CD14-positive monocyte (primary cell): Measurements from ENCODE around the gene CDC42BPB. TPM values are rescaled to one million over a fixed set of nuclear protein-coding genes. Genes with fewer than 3 reads are reported as not detected.
A peak's percentile ranks its signal among the peaks of the same experiment; 100 is the strongest.

Experiments
- DNase-seq, 3 donors: peaks; one replicate each; pipeline ENCODE4 v3.0.0-alpha.2; 2011 to 2022
- H2AFZ ChIP-seq: 2 replicates; pipeline ENCODE4 v1.6.0; 2012; ENCODE audit warnings: mild to moderate bottlenecking, low read depth, low read length, inconsistent platforms; ENCODE audit not compliant: insufficient read depth, poor library complexity, severe bottlenecking
- H3K27ac ChIP-seq, 2 donors: 1 replicate in 1 of 2; 2 replicates in 1 of 2; pipeline ENCODE4 v1.5.1; 2012 to 2013; ENCODE audit warnings: low read length in 2 of 2, control low read depth in 1 of 2, inconsistent platforms in 1 of 2, low read depth in 1 of 2, mild to moderate bottlenecking in 1 of 2
- H3K27me3 ChIP-seq, 2 donors: one replicate each; pipeline versions ENCODE4 v1.6.0 to v1.6.1; 2011 to 2013; ENCODE audit warnings: low read length in 2 of 2; ENCODE audit not compliant: control insufficient read depth in 2 of 2, insufficient read depth in 2 of 2
- H3K36me3 ChIP-seq, 2 donors: replicated peaks in 1 of 2; 1 replicate in 1 of 2; 2 replicates in 1 of 2; pipeline versions ENCODE4 v1.5.1 to v1.6.1; 2012 to 2013; ENCODE audit warnings: low read length in 2 of 2, control low read depth in 1 of 2, inconsistent platforms in 1 of 2, mild to moderate bottlenecking in 1 of 2; ENCODE audit not compliant: insufficient read depth in 2 of 2, control insufficient read depth in 1 of 2
- H3K4me1 ChIP-seq, 2 donors: 1 replicate in 1 of 2; 2 replicates in 1 of 2; pipeline versions ENCODE4 v1.5.1 to v1.6.1; 2012 to 2013; ENCODE audit warnings: low read length in 2 of 2, control low read depth in 1 of 2, inconsistent platforms in 1 of 2, mild to moderate bottlenecking in 1 of 2, moderate library complexity in 1 of 2; ENCODE audit not compliant: insufficient read depth in 2 of 2, control insufficient read depth in 1 of 2
- H3K4me2 ChIP-seq: replicated peaks from 2 replicates; pipeline ENCODE3; 2012; ENCODE audit warnings: low read length, moderate library complexity, mild to moderate bottlenecking; ENCODE audit not compliant: poor library complexity, severe bottlenecking; ENCODE audit errors: extremely low read depth
- H3K4me3 ChIP-seq, 3 experiments: fragments of 200-600 bp in 1 of 3; sonication (generic) in 1 of 3; replicated peaks in 1 of 3; 1 replicate in 2 of 3; 2 replicates in 1 of 3; pipeline ENCODE4 v1.5.1; 2011 to 2013; ENCODE audit warnings: low read length in 3 of 3, mild to moderate bottlenecking in 3 of 3, control low read depth in 2 of 3, low read depth in 2 of 3, inconsistent platforms in 1 of 3, moderate library complexity in 1 of 3
- H3K79me2 ChIP-seq: 2 replicates; pipeline ENCODE4 v1.6.0; 2012; ENCODE audit warnings: mild to moderate bottlenecking, control low read depth, inconsistent platforms, low read length, moderate library complexity; ENCODE audit not compliant: insufficient read depth
- H3K9ac ChIP-seq: 2 replicates; pipeline ENCODE4 v1.6.0; 2017; ENCODE audit warnings: low read length, mild to moderate bottlenecking; ENCODE audit not compliant: insufficient read depth, poor library complexity, severe bottlenecking
- H3K9me3 ChIP-seq, 2 donors: replicated peaks in 1 of 2; 1 replicate in 1 of 2; 2 replicates in 1 of 2; pipeline versions ENCODE4 v1.5.1 to v1.6.1; 2012 to 2013; ENCODE audit warnings: low read length in 2 of 2, control low read depth in 1 of 2; ENCODE audit not compliant: control insufficient read depth in 1 of 2, insufficient read depth in 1 of 2
- H4K20me1 ChIP-seq: 2 replicates; pipeline ENCODE4 v1.6.0; 2012; ENCODE audit warnings: mild to moderate bottlenecking, low read length, control low read depth, moderate library complexity; ENCODE audit not compliant: insufficient read depth
- H3K27ac Mint-ChIP-seq, 7 donors: one replicate each; pipeline ENCODE4 v1.8.0; 2020; ENCODE audit warnings: mild to moderate bottlenecking in 7 of 7, mixed read lengths in 7 of 7, moderate library complexity in 6 of 7, inconsistent platforms in 2 of 7
- H3K27me3 Mint-ChIP-seq, 3 donors: one replicate each; pipeline ENCODE4 v1.8.0; 2021 to 2022; ENCODE audit warnings: low read depth in 3 of 3, mild to moderate bottlenecking in 3 of 3, mixed read lengths in 3 of 3, moderate library complexity in 3 of 3, inconsistent platforms in 1 of 3
- H3K36me3 Mint-ChIP-seq, 2 donors: one replicate each; pipeline ENCODE4 v1.8.0; 2020; ENCODE audit warnings: mixed read lengths in 2 of 2, inconsistent platforms in 1 of 2, mild to moderate bottlenecking in 1 of 2
- H3K4me1 Mint-ChIP-seq: one replicate; pipeline ENCODE4 v1.8.0; 2020; ENCODE audit warnings: mild to moderate bottlenecking, mixed read lengths
- H3K4me3 Mint-ChIP-seq, 2 donors: one replicate each; pipeline ENCODE4 v1.8.0; 2020; ENCODE audit warnings: mild to moderate bottlenecking in 2 of 2, mixed read lengths in 2 of 2, moderate library complexity in 1 of 2
- H3K9me3 Mint-ChIP-seq, 7 donors: one replicate each; pipeline ENCODE4 v1.8.0; 2020 to 2022; ENCODE audit warnings: mixed read lengths in 7 of 7, mild to moderate bottlenecking in 6 of 7, moderate library complexity in 6 of 7, inconsistent platforms in 2 of 7
- WGBS: methylation state at CpG from one replicate; pipeline ENCODE4 v1.1.5; 2013; ENCODE audit warnings: missing lambda C conversion rate; ENCODE audit not compliant: insufficient coverage; 5-methylcytosine and 5-hydroxymethylcytosine counted together
- intact Hi-C, 2 donors: fragments of 100-400 bp; cut with micrococcal nuclease; formaldehyde crosslinking; loops; one replicate each; pipeline versions ENCODE4 v1.15.0 to v1.15.1; 2023
- polyA plus RNA-seq, 3 donors: library from polyadenylated mRNA; depleted of rRNA in 1 of 3; unstranded in 2 of 3; stranded (reverse) in 1 of 3; fragments of 300-500 nt in 2 of 3; fragments of >200 nt in 1 of 3; fragmentation: Illumina TruSeq in 2 of 3; gene quantifications; 1 replicate in 2 of 3; 2 replicates in 1 of 3; pipeline ENCODE4 v1.2.3, GENCODE V29; 2012 to 2021
- TF ChIP-seq, protein P1 (sequence below): fragments of 200-600 bp; IDR thresholded peaks from one replicate; pipeline ENCODE4 v1.8.0; 2022; ENCODE audit warnings: antibody characterized with exemption, mild to moderate bottlenecking

The CDC42BPB gene
- polyA plus RNA-seq, 3 donors: 0.25 to 19.0 (median 0.60) TPM

DNA sequence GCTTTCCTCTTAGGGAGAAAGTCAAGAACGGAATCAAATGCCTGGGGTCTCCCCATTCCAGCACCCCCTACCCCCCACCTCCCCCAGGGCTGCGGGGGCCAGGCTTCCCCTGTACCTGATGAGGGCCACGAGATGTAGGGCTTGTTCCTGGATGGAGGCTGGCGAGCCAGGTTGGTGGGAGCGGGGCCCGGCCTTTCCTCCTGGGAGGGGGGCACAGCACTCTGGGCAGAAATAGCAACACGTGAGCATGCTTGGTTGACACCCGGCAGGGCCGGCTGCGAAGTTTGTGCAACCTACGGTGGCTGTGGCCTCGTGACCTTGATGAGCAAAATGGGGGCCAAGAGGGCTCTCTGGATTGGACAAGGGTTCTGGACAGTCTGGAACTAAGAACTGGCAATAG, 119.2 kb downstream of the CDC42BPB start:
- no peaks in the 10 kb centered on the region for H3K79me2 ChIP-seq
- H4K20me1 ChIP-seq: no peaks in the 10 kb centered on the region
- H3K9ac ChIP-seq: no peak overlapping the region
- Mint-ChIP-seq H3K27ac (peak overlapping the region in 1 of 7 donors; percentile 5), H3K27me3 (peaks cover 2 to 4% (median 3%) of the 10 kb centered on the region in 3 donors), H3K4me3 (no peak overlapping the region), H3K36me3 (peaks cover 24 to 27% of the 10 kb centered on the region in 2 donors), H3K9me3 (no peaks in the 10 kb centered on the region), H3K4me1 (no peaks in the 10 kb centered on the region)
- H3K27me3 ChIP-seq: no peaks in the 10 kb centered on the region
- H3K36me3 ChIP-seq: peaks cover 0 to 5% of the 10 kb centered on the region in 2 donors
- H3K4me1 ChIP-seq: no peaks in the 10 kb centered on the region
- no peaks in the 10 kb centered on the region for H3K9me3 ChIP-seq
- no peak overlapping the region for H2AFZ ChIP-seq
- H3K4me3 ChIP-seq: no peak overlapping the region
- WGBS: 95% methylated on average over 4 of the region's 12 CpGs
- intact Hi-C loops: no loop called here
- no peak overlapping the region for H3K4me2 ChIP-seq
- no peak overlapping the region for H3K27ac ChIP-seq
- TF ChIP-seq, protein P1, sequence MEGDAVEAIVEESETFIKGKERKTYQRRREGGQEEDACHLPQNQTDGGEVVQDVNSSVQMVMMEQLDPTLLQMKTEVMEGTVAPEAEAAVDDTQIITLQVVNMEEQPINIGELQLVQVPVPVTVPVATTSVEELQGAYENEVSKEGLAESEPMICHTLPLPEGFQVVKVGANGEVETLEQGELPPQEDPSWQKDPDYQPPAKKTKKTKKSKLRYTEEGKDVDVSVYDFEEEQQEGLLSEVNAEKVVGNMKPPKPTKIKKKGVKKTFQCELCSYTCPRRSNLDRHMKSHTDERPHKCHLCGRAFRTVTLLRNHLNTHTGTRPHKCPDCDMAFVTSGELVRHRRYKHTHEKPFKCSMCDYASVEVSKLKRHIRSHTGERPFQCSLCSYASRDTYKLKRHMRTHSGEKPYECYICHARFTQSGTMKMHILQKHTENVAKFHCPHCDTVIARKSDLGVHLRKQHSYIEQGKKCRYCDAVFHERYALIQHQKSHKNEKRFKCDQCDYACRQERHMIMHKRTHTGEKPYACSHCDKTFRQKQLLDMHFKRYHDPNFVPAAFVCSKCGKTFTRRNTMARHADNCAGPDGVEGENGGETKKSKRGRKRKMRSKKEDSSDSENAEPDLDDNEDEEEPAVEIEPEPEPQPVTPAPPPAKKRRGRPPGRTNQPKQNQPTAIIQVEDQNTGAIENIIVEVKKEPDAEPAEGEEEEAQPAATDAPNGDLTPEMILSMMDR: no peak
- no peak for DNase-seq

DNA sequence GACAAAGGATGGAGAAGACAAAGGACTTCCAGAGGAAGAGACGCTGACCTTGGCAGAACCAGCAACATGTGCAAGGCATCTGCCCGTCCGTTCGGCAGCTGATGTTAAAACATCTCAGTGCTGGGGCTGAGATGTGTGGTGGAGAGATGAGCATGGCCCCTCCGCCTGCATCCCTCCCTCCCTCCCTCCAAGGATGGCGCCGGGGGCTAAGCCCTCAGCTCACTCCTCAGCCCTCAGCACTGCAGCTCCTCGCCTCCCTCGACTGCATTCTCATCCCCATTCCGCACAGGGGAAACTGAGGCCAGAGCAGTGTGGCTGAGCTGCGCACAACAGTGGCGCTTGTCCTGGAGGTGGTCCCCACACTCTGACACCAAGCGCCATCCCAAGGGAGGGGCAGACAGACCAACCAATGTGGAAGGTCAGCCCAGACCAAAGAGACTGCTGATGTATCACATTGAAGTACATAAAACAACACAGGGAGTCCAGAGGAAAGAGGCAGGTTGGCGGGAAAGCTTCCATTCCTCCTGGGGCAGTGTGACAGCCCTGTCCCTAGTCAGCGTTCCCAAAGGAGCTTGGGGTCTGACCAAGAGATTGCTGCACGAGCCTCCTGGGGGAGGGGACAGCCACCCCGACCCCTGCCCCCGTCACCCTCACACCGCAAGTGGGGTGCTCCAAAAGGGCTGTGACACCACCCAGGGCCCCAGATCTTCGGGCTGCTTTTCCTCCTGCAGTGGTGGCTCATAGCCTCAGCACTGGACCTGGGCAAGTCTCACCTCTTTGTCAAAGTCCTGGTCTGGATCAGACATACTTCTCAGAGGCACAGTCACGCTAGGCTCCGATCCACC, 119.8 kb downstream of the CDC42BPB start:
- over 99% methylated on average over 12 of the region's 22 CpGs for WGBS

More for the DNA sequence above, 119.8 kb downstream of the CDC42BPB start:
- Mint-ChIP-seq H3K36me3 (peaks cover 23 to 26% of the 10 kb centered on the region in 2 donors), H3K27ac (no peak overlapping the region), H3K4me1 (no peaks in the 10 kb centered on the region), H3K27me3 (peaks cover 2 to 5% (median 5%) of the 10 kb centered on the region in 3 donors), H3K9me3 (no peaks in the 10 kb centered on the region), H3K4me3 (no peak overlapping the region)
- H2AFZ ChIP-seq: no peak overlapping the region
- H3K9ac ChIP-seq: no peak overlapping the region
- H3K4me1 ChIP-seq: no peaks in the 10 kb centered on the region
- intact Hi-C loops: no loop called here
- H4K20me1 ChIP-seq: no peaks in the 10 kb centered on the region
- DNase-seq: no peak
- TF ChIP-seq, protein P1: no peak
- H3K27me3 ChIP-seq: peaks cover 0 to 1% of the 10 kb centered on the region in 2 donors
- H3K36me3 ChIP-seq: peaks cover 0 to 4% of the 10 kb centered on the region in 2 donors
- H3K27ac ChIP-seq: no peak overlapping the region
- no peaks in the 10 kb centered on the region for H3K79me2 ChIP-seq
- no peak overlapping the region for H3K4me3 ChIP-seq
- H3K4me2 ChIP-seq: no peak overlapping the region
- H3K9me3 ChIP-seq: no peaks in the 10 kb centered on the region
